GM21528 (cell line): ENCODE results near the gene RAF1.
"Not testable (repeated sequence)": the region's sequence is repeated elsewhere in the genome, so short reads cannot be mapped to it uniquely, and the experiment has no call there.

Source experiments
- ATAC-seq: cut with Tn5 transposase; IDR thresholded peaks from one replicate; pipeline ENCODE4 v1.9.1; 2021; ENCODE audit warnings: mild to moderate bottlenecking, moderate library complexity; ENCODE audit not compliant: unreplicated experiment, low FRiP score

Gene RAF1

DNA sequence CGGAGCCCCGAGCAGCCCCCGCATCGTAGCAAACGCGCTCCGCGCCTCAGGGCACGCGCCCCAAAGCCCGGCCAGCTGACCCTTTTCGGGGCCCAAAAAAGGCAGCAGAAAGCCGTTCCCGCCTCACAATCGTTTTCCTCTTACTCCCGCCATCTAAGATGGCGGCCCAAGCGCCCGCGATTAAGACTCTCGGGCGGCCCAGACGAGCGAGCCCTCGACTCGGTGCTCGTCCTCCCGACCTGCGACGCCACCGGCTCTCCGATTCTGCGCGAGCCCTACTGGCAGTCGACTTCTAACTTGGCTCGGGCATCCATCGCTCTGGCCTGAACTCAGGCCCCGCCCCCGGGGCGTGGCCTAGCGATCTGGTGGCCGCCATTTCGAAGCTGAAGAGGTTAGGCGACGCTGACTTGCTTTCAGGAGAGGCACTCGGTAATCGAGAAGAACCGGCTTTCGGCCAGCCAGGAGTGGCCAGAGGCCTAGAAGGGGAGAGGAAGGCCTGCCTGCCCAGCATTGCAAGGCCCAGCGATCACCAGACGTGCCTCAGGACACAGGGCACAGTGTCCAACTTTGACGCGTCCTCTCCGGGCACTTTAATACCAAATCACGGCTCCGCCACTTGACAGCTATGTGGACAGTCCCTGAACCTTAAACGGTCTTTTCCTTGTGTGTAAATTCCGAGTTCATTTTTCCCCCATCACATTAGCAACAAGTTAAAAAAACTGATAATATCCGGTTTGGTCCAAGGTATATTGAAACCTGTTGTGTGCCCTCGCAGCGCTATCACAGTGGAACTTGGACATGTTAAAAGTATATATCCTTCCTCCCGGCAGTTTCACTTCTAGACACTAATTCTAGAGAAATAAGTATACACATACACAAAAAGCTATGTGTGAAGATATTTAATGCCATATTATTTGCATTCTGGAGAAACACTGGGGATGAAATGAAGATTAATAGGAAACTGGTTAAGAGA lies at the start of gene RAF1:
Gene RAF1, minus strand, starts transcription at position 182 of the 973 bp plus-strand sequence. CDS start 45,396 bp downstream, outside the sequence.
- ATAC-seq: peak; percentile 94

- no peak for ATAC-seq
Observed at GRCh38 chr3:12710062-12710461, 46.1 kb upstream of the RAF1 start.

DNA sequence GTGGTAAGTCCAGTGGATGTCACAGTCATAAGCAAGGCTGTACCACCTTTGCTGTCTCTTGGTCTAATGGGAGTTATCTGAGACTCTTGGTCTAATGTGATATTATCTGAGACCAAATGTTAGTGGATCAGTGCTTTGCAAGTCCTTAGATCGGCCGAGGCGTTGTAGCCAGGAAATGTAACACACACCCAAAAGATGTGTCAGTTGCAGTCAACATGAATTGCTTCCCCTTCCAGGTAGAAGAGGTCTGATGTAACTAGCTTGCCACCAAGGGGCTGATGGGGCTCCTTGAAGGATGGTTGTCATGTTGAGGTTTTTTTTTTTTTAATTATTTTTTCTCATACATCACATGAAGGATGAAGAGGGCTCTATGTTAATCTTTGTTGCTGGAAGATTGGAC lies 45.4 kb upstream of the RAF1 start:
- ATAC-seq: no peak

DNA sequence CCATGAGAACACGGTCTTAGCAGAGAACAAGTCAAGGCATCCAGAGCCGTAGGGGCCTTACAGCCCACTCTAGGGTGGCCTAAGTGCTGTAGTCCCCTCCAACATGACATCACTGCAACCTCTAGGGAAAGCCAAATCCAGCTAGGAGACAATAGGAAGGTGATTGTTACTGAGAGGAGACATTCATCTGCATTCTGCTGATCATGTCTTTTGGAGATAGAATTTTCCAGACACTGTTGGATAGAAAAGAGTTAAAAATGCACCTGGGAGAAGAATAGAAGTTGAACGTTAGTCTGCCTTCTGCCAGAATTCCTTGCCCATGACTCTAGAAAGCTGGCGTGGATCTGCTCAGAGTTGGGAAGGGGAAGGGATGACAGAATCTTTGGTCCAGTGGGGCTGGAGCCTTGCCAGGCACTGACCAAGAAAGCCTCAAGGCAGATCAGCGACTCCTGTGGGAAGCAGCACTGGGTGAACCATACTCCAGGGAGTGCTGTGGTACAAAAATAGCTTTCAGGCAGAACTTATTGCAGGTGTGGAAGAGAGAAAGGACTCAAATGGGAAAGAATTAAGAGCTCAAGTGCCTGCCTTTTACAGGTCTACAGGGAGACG lies 44.8 kb upstream of the RAF1 start:
- ATAC-seq: no peak

DNA sequence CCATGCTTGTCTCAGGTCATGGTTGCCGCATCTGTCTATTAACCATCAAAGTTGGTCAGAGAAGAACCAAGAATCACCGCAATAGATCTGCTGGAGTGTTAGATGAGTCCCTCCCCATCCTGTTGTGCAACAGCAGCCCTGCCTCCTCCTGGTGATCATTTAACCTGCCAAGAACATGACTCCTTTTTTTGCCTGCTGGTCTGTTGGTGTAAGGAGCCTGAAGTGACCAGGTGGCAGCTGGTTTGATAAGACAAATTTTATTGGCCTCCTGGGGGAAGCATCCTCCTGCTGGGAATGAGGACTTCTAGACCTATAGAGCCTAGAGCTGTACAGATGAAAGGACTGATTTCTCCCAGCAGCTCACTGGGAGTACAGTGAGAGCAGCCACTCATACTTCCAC lies 43.5 kb upstream of the RAF1 start:
- ATAC-seq: no peak

DNA sequence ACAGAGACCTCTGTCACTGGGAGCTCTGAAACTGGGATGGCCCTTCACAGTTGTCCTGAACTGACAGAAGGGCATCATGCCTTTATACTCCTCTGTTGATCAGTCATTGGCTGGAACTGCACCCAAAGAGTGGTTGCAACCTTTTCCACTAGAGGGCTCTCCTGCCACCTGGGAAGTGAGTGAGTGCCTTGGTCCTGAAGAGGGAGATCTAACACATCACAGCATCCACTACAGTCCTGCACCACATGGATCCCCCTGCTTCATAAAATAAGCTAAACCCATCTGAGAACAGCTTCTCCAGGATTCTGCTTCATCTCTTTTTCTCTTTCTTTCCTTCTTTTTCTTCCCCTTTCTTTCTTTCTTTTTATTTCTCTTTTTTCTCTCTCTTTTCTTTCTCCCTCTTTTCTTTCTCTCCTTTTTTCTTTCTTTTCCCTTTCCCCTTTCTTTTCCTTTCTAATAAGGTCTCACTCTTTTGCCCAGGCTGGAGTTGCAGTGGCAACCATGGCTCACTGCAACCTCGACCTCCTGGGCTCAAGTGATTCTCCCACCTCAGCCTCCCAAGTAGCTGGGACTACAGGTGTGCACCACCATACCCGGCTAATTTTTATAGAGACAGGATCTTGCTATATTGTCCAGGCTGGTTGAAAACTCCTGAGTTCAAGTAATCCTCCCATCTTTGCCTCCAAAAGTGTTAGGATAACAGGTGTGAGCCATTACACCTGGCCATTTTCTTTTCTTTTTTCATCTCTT lies 42.8 kb upstream of the RAF1 start:
- no peak for ATAC-seq

GRCh38 chr3:12705981-12706380 lies 42.1 kb upstream of the RAF1 start:
- no peak for ATAC-seq

DNA sequence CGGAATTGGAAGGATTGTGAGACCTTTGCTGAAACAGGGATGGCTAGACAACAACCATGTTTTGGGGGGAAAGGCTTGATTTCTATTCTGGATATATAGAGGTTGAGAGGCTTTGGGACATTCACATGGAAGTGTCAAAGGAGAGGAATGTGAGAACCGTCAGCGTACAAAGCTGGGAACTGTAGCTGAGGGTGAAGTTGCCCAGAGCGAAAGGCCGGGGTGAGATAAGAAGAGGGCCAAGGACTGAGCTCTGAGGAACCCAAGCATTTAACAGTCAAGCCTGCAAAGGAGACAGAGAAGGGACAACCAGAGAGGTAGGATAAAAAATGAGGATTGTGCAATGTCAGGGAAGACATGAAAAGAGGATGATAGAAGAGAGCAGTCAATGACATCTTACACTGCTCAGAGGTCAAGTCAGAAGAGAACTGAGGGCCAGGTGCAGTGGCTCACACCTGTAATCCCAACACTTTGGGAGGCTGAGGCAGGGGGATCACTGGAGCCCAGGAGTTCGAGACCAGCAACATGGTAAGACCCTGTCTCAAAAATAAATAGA lies 41.5 kb upstream of the RAF1 start:
- no peak for ATAC-seq

GRCh38 chr3:12702501-12702900 lies 38.6 kb upstream of the RAF1 start:
- ATAC-seq: no peak

DNA sequence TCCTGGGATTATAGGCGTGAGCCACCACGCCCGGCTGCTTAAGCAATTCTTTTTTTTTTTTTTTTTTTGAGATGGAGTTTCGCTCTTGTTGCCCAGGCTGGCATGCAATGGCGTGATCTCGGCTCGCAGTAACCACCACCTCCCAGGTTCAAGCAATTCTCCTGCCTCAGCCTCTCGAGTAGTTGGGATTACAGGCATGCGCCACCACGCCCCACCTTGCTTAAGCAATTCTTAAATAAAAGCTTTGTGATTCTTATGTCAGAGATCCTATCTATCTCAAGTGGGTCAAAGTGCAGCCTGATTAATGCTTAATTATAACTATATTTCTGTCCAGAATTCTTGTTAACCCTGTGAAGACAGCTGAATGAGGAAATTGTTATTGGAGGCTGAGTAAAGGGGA lies 37.7 kb upstream of the RAF1 start:
- ATAC-seq: not testable (repeated sequence)

DNA sequence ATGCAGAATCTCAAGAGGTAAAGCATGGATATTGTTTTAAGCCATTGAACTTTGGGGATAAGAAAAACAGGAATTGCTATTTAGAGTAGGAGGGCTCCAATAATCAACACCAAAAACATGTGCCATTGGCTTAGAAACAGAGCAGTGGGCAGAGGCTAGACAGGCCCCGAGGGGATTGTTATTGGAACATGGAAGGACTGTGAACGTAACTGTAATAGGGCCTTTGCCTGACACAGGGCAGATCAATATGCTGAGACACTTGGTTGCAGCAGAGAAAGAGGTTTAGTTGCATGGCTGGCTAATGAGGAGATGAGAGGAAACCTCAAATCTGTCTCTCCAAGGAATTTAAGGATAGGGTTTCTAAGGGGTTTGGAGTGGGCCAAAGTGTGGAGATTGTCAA lies 36.9 kb upstream of the RAF1 start:
- no peak for ATAC-seq

DNA sequence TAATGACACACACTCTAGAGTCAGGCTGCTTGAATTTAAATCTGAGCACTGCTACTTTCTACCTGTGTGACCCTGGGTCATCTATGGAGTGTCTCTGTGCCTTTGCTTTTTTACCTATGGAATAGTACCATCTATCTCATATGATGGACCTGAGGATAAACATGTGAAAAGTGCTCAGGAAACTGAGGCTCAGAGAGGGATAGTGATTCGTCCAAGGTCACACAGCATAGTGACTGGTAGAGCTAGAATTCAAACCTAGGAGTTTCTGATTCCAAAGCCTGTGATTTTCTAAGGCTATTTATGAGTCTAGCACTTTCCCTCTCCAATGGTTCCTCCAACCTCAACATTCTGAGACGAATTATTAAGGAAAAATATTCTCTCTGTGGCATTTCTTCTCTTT lies 32.0 kb upstream of the RAF1 start:
- no peak for ATAC-seq

- no peak for ATAC-seq
Observed at GRCh38 chr3:12695112-12695511, 31.2 kb upstream of the RAF1 start.

DNA sequence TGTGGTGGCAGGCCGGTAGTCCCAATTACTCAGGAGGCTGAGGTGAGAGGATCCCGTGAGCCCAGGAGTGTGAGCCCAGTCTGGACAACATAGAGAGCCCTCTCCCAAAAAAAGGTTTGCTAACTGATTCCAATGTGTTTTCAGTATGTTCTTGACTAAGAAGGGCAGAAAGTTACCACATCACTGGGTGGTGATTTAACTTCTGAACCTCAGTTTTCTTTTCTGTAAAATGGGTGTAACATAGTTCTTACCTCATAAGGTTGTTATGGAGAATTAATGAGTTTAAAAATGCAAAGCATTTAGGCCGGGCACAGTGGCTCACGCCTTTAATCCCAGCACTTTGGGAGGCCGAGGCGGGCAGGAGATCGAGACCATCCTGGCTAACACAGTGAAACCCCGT lies 28.5 kb upstream of the RAF1 start:
- ATAC-seq: no peak

GRCh38 chr3:12689997-12690711 lies 26.2 kb upstream of the RAF1 start:
- ATAC-seq: no peak

GRCh38 chr3:12687948-12688347 lies 24.0 kb upstream of the RAF1 start:
- ATAC-seq: no peak

DNA sequence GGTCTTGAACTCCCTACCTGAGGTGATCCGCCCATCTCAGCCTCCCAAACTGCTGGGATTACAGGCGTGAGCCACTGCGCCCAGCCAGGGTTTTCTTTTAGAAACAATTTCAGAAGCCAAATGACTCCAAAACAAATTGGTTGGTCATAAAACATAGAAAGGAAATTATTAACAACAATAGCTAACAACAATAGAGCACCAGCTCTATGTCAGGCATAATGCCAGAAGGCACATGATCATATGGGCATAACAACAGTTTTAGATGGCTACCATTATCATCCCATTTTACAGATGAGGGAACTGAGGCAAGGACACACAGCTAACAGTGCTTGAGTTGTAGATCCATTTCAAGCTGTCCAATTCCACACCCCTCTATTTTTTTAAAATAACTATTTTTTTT lies 22.2 kb upstream of the RAF1 start:
- no peak for ATAC-seq

DNA sequence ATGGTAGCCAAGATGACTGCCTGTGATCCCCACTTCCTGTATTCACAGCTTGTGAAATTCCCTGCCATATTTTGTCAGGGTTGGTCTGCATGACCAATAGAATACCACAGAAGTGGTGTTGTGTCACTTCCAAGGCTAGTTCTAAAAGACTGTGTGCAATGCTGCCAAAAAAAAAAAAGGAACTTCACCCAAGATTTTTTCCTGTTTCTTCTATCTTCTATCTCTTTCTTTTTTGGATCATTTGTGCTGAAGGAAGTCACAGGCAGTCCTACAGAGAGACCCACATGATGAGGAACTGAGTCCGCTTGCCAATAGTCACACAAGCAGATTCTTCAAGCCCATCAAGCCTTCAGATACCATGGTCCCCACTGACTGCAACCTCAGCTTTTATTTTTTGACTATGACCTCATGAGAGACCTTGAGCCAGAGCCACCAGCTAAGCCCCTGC lies 18.1 kb upstream of the RAF1 start:
- ATAC-seq: no peak

- no peak for ATAC-seq
Observed at GRCh38 chr3:12681089-12681942, 17.4 kb upstream of the RAF1 start.
